ENCODE results near the gene DCLK1.

The DCLK1 gene

DNA sequence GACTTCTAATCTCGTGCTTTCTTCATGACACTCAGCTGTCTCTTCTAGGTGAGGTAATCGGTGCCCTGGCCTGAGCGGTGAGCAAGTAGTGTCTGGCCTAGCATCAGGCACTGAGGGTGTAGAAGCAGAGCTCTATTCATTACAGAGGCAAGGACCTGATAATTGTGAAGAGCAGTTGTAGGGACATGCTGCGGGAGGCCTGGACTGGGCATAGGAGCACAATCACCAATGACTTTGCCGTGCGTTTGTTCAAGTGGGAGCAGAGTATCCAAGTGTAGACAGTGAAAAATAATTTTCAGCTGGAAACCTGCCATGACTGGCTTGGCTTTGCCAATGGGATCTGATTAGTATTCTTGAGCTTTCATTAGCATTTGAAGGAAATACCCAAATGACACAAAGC lies 32.1 kb upstream of the DCLK1 start:
- no peak for DNase-seq (ENCODE audit: low read depth)
- TF ChIP-seq, protein P1, sequence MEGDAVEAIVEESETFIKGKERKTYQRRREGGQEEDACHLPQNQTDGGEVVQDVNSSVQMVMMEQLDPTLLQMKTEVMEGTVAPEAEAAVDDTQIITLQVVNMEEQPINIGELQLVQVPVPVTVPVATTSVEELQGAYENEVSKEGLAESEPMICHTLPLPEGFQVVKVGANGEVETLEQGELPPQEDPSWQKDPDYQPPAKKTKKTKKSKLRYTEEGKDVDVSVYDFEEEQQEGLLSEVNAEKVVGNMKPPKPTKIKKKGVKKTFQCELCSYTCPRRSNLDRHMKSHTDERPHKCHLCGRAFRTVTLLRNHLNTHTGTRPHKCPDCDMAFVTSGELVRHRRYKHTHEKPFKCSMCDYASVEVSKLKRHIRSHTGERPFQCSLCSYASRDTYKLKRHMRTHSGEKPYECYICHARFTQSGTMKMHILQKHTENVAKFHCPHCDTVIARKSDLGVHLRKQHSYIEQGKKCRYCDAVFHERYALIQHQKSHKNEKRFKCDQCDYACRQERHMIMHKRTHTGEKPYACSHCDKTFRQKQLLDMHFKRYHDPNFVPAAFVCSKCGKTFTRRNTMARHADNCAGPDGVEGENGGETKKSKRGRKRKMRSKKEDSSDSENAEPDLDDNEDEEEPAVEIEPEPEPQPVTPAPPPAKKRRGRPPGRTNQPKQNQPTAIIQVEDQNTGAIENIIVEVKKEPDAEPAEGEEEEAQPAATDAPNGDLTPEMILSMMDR (conservative IDR thresholded peaks at IDR 0.05; ENCODE audit: low read length) = no peak
- no peak overlapping the region for H3K4me3 ChIP-seq (ENCODE audit: low read length)

DNA sequence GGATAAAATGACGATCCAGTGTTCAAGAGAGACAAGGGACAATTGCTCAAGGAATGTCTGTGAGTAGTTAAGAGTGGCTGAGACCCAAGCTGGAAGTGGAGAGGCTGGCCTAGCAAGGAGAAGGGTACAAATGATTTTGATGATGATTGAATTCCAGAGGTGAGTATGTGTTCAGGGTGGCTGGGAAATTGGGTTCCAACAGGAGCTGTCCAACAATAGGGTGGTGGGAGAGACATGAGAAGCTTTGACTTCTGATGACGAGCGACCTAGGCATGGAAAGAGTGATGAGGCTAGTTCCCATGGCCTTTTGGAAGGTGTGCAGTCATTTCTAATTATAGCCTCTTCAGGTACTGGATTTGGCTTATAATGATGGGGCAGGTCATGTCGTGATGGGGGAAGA lies 29.1 kb upstream of the DCLK1 start:
- TF ChIP-seq, protein P1 (conservative IDR thresholded peaks at IDR 0.05; ENCODE audit: low read length) = no peak
- no peak overlapping the region for H3K4me3 ChIP-seq (ENCODE audit: low read length)
- DNase-seq (ENCODE audit: low read depth) = no peak

DNA sequence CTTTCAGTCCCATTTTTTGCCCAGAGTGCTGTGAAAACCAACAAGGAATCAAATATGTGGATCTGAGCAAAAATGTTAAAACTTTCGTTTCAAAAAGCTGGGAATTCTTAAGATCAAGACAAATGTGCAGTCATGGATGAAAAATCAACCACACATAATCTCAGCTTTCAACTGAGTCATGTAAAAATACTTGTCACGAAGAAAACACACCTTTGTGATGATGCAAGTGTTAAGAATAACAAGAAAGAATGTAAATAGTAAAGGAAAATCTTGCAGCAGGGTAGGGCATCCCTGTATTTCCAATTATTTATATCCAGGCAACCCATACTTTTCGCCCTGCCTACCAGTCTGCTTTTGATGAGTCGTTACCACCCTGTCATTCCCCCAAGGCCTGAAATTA lies 27.4 kb upstream of the DCLK1 start:
- H3K4me3 ChIP-seq (ENCODE audit: low read length) = no peak overlapping the region
- TF ChIP-seq, protein P1 (conservative IDR thresholded peaks at IDR 0.05; ENCODE audit: low read length) = no peak
- DNase-seq (ENCODE audit: low read depth) = no peak

DNA sequence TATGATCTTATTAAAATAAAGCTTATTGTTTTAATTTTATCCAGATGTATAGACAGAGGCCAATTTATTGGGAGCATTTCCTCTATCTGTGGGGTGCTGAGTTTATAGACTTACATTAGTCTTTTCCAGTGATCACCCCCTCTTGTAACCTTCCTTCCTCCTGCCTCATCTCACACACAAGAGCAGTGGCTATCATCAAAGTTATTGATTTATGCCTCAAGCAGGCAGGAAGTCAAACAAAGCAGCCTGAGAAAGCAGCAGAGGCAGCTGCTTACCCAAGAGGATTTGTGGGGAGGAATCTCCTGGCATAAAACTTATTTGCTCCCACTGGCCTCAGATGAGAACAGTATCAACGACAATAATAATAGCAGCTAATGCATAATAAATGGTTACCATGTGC lies 26.3 kb upstream of the DCLK1 start:
- TF ChIP-seq, protein P1 (conservative IDR thresholded peaks at IDR 0.05; ENCODE audit: low read length) = no peak
- H3K4me3 ChIP-seq (ENCODE audit: low read length) = no peak overlapping the region
- no peak for DNase-seq (ENCODE audit: low read depth)

DNA sequence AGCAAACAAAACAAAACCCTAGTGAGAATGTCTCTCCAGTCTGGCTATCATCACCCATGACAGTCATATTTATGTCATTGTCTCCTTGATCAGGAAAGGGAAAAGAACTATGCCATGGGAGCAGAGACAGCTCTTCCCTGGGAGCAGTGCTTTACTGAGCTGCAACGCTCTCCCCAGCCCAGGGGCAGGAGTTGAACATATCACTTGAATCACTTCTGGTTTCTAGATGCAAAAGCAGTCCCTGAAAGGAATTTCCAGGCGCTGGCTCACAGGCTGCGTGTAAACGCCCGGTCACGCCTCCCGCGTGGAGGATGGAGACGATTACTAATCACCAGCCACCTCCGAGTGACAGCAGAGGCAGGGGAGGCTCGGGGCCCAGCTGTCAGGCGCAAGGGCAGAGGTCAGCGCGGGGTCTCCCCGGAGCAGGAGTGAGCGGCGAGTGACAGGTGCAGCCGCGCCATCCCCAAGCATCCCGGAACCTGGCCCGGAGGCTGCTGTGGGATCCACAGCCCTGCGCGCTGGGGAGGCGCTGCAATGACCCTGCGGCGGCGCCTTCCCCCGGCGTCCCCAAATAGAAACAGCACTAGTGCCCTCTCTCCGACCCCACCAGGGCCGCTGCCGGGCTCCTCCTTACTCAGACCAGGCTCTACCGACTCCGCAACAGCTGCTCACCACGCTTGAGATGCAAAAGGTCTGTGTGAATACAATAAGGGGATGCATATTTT lies 23.5 kb upstream of the DCLK1 start:
- DNase-seq (ENCODE audit: low read depth) = no peak
- no peak overlapping the region for H3K4me3 ChIP-seq (ENCODE audit: low read length)
- TF ChIP-seq, protein P1 (conservative IDR thresholded peaks at IDR 0.05; ENCODE audit: low read length) = no peak

DNA sequence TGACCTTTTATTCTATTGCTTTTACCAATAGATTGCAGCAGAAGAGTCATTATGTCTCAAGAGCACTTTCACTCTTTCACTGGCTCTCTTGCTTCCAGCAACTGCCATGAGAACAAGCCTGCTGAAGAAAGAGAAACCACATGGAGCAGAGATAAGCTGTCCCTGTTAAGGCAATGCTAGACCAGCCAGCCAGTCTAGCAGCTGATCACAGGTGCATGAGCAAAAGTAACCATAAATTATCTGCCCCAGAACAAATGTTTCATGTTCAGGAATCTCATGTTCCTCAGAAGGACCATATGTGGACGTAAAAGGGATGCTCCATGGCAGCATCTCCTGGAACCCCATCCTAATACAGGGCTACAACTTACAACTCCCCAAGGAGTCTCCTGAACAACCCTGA lies 20.4 kb upstream of the DCLK1 start:
- DNase-seq (ENCODE audit: low read depth) = no peak
- H3K4me3 ChIP-seq (ENCODE audit: low read length) = no peak overlapping the region
- TF ChIP-seq, protein P1 (conservative IDR thresholded peaks at IDR 0.05; ENCODE audit: low read length) = no peak

DNA sequence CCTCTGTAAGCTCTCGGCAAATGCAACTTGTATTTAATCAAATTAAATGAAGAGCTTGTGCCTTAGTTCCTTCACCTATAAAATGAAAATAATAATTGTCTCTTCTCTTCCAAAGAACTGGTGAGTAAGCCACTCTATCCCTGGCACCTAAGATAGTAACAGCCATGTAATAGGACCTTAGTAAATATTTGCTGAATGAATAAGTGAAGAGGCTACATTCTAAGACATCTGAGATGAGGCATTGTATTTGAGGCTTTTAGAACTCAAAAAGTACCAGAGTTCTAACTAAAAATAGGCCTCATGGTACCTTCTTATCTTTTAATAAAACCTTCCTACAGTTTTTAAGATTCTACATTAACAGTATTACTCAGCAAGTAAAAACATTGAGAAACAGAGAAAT lies 17.3 kb upstream of the DCLK1 start:
- no peak overlapping the region for H3K4me3 ChIP-seq (ENCODE audit: low read length)
- DNase-seq (ENCODE audit: low read depth) = no peak
- TF ChIP-seq, protein P1 (conservative IDR thresholded peaks at IDR 0.05; ENCODE audit: low read length) = no peak

Data from AG10803 (cell line).